ENCODE data around the gene CD2BP2. TPM values are rescaled to one million over a fixed set of nuclear protein-coding genes. Genes with fewer than 3 reads are reported as not detected.
"Not testable (repeated sequence)": the region's sequence is repeated elsewhere in the genome, so short reads cannot be mapped to it uniquely, and the experiment has no call there.

CD2BP2 gene
- total and polyA plus RNA-seq, 2 experiments from 2014 or later: 41.0 to 45.1 TPM

DNA sequence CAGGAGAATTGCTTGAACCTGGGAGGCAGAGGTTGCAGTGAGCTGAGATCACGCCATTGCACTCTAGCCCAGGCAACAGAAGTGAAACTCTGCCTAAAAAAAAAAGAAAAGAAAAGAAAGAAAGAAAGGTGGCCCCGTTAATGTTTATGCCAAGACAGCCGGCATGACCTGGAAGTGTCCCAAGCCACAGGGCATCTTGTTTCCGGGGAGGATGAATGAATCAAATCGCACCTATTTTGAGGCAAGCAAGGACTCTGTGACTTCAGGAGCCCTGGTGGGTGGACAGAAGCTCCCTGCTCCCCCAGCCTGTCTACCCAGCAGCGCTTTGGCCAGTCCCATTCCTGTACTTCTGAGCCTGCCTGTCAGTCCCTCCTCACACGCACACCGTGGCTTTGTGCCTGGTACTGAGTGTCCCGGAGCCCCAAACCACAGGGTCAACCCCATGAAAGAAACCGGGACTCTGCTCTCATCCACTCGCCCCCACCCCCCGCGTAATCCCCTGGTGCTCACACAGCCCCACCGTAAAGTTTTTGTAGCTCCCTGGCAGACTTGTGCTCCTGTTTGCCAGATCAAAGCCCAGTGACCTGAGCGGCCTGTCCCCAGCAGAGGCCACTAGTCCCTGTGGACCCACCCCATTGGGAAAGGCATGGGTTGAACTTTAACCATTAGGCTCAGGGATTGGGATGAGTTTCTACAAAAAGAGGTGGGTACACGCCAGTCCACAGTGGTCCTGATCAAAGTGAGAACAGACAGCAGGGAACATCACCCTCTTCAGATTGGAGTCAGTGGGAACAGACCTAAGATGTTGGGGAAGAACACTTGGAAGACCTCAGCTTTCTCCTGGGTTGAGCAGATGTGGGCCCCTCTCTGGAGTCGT is 19.3 kb downstream of the CD2BP2 start:
- Histone ChIP-seq H3K4me1 (ENCODE audit: insufficient read depth) (peaks cover 5% of the 10 kb centered on the region), H3K27ac (peak overlapping the region; percentile 97), H3K4me2 (peak overlapping the region; percentile 77), H3K9me2 (replicated peaks; ENCODE audit: insufficient read depth) (no peaks in the 10 kb centered on the region), H3K36me3 (replicated peaks; ENCODE audit: insufficient read depth, low read depth) (no peaks in the 10 kb centered on the region), H2AFZ (peak overlapping the region; percentile 52), H3K79me2 (peaks cover 18% of the 10 kb centered on the region), H3K4me3 (peak overlapping the region; percentile 21), H3K27me3 (no peaks in the 10 kb centered on the region), H4K20me1 (ENCODE audit: insufficient read depth, poor library complexity, severe bottlenecking) (peaks cover 4% of the 10 kb centered on the region), H3K9me3 (ENCODE audit: low read depth) (no peaks in the 10 kb centered on the region)
- DNase-seq (ENCODE audit: low spot score): peak; percentile 37
- no peak for TF ChIP-seq EZH2 (IDR thresholded peaks at IDR 0.05; ENCODE audit: borderline replicate concordance)
- no peak for TF ChIP-seq EZH2phosphoT487 (IDR thresholded peaks at IDR 0.05; ENCODE audit: low read depth, severe bottlenecking, unreplicated experiment)
- TF ChIP-seq, protein P1, sequence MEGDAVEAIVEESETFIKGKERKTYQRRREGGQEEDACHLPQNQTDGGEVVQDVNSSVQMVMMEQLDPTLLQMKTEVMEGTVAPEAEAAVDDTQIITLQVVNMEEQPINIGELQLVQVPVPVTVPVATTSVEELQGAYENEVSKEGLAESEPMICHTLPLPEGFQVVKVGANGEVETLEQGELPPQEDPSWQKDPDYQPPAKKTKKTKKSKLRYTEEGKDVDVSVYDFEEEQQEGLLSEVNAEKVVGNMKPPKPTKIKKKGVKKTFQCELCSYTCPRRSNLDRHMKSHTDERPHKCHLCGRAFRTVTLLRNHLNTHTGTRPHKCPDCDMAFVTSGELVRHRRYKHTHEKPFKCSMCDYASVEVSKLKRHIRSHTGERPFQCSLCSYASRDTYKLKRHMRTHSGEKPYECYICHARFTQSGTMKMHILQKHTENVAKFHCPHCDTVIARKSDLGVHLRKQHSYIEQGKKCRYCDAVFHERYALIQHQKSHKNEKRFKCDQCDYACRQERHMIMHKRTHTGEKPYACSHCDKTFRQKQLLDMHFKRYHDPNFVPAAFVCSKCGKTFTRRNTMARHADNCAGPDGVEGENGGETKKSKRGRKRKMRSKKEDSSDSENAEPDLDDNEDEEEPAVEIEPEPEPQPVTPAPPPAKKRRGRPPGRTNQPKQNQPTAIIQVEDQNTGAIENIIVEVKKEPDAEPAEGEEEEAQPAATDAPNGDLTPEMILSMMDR (IDR thresholded peaks at IDR 0.05; ENCODE audit: poor library complexity): no peak
- WGBS (ENCODE audit: low lambda C conversion rate, missing lambda C conversion rate): 61% methylated on average over 16 of the region's 17 CpGs

DNA sequence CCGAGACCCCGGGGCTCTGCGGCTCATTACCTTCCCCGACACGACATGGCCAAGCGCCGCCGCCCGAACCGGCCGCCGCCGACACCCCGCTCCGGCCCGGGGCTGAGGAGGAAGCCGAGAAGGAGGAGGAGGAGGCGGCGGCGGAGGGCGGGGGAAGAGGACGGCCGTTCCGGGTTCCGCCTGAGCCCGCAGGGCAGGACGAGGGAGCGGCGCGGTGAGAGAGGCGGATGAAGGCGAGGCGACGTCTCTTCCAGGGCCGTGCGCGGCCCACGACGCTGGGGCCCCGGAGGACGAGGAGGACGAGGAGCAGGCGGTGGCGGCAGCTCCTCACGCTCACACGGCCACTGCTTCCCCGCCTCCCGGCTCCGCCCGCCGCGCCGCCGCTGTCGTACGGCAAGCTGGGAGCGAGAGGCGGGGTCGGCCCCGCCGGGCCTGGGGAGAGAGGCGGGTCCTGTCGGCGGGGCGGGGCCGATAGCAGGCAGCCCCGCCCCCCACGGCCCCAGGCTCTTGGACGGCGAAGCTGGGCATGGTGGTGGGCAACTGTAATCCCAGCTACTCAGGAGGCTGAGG is 20.0 kb downstream of the CD2BP2 start:
- peak overlapping the region; percentile 52 for H2AFZ ChIP-seq
- H3K4me2 ChIP-seq: peak overlapping the region; percentile 77
- not testable (repeated sequence) for H3K9me3 ChIP-seq (ENCODE audit: low read depth); H3K27me3 ChIP-seq; H3K36me3 ChIP-seq (replicated peaks; ENCODE audit: insufficient read depth, low read depth); H3K9me2 ChIP-seq (replicated peaks; ENCODE audit: insufficient read depth); H3K4me1 ChIP-seq (ENCODE audit: insufficient read depth)
- H4K20me1 ChIP-seq (ENCODE audit: insufficient read depth, poor library complexity, severe bottlenecking): peaks cover 10% of the 10 kb centered on the region
- WGBS (ENCODE audit: low lambda C conversion rate, missing lambda C conversion rate): 1% methylated on average over 11 of the region's 70 CpGs
- peaks cover 25% of the 10 kb centered on the region for H3K79me2 ChIP-seq
- peak; percentile 91 for DNase-seq (ENCODE audit: low spot score)
- H3K27ac ChIP-seq: peak overlapping the region; percentile 97
- H3K4me3 ChIP-seq: peak overlapping the region; percentile 63

DNA sequence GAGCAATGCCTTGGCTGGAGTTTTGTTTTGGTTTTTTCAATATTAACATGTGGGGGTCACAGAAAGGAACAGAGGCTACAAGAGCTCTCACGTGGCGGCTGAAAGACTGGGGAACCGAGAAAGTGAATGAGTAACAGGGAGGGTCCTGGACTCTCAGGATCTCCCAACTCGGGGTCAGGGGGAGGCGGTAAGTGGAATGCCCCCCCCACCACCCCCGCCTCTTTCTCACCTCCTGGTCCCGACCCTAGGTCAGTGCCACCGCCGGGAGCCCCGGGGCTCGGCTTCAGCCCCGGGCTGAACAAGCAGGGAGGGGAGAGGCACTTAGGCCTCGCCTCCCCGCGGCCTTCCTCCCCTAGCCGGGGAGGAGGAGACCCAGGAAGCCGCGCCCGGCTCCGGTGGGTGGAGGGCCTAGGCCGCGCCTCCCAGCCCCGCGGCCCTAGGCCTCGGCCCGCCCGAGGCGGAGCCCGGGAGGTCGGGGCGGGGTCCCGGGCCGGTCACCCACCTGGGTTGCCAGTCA is 20.6 kb downstream of the CD2BP2 start:
- not testable (repeated sequence) for H2AFZ ChIP-seq; H3K36me3 ChIP-seq (replicated peaks; ENCODE audit: insufficient read depth, low read depth); H3K9me2 ChIP-seq (replicated peaks; ENCODE audit: insufficient read depth); H3K4me1 ChIP-seq (ENCODE audit: insufficient read depth); H3K27me3 ChIP-seq; H3K9me3 ChIP-seq (ENCODE audit: low read depth)
- peak; percentile 89 for DNase-seq (ENCODE audit: low spot score)
- Histone ChIP-seq H3K79me2 (peaks cover 31% of the 10 kb centered on the region), H3K4me2 (peak overlapping the region; percentile 77), H4K20me1 (ENCODE audit: insufficient read depth, poor library complexity, severe bottlenecking) (peaks cover 11% of the 10 kb centered on the region), H3K4me3 (peak overlapping the region; percentile 63), H3K27ac (peak overlapping the region; percentile 97)
- under 1% methylated on average over 20 of the region's 33 CpGs for WGBS (ENCODE audit: low lambda C conversion rate, missing lambda C conversion rate)

DNA sequence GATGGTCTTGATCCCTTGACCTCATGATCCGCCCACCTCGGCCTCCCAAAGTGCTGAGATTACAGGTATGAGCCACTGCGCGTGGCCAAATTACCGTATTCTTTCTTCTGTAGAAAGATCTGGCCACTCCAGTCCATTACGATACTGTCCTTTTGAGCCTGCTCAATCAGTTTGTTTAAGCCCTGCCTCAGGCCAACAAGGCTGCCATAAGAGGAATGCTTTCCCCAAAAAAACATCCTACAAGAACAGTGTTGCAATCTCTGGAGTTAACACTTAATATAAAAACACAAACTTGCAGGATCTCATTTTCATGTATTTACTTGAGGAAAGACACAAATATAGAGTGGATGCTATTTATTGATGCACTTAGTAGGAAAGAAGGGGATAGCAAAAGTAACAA is 30.9 kb downstream of the CD2BP2 start:
- not testable (repeated sequence) for H3K9me2 ChIP-seq (replicated peaks; ENCODE audit: insufficient read depth); H3K9me3 ChIP-seq (ENCODE audit: low read depth); H2AFZ ChIP-seq; H3K4me3 ChIP-seq; DNase-seq (ENCODE audit: low spot score); H3K27me3 ChIP-seq; H3K27ac ChIP-seq; H3K36me3 ChIP-seq (replicated peaks; ENCODE audit: insufficient read depth, low read depth); H3K4me2 ChIP-seq; H3K4me1 ChIP-seq (ENCODE audit: insufficient read depth)
- 91% methylated on average over 6 of the region's 6 CpGs for WGBS (ENCODE audit: low lambda C conversion rate, missing lambda C conversion rate)
- H4K20me1 ChIP-seq (ENCODE audit: insufficient read depth, poor library complexity, severe bottlenecking): peaks cover 28% of the 10 kb centered on the region
- peaks cover 52% of the 10 kb centered on the region for H3K79me2 ChIP-seq

DNA sequence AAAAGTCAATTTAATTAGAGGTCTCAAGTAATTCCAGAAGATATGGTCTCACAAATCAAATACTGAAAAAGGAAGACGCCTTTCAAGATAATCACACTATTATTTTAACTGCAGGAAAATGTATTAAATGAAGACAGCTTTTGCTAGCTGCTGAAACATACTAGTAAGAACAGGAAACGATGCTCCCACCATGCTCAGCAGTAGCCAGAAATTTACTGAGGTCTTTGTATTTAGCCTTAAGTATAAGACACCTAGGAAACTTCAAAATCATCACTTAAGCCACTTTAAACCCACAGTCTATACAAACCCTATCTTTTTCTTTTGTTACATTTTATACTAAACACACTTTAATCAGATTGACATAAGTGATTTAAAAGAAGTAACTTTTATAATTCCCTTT is 36.5 kb downstream of the CD2BP2 start:
- H3K4me3 ChIP-seq: not testable (repeated sequence)

DNA sequence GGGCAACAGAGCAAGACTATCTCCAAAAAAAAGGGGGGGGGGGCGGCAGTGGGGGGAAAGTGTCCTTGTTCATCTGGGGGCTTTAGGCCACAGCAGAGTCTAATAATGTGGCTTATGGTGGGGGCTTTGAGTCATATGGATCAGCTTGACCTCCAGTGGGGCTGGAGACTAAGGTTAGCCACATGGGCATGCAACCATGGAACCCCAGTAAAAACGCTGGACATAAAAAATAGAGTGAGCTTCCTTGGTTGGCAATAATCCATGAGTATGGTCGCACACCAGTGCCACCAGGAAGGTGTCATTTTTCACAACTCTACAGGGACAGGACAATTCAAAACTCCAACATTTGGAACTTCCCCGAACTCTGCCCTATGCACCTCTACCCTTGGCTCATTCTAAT is 44.2 kb downstream of the CD2BP2 start:
- not testable (repeated sequence) for H3K36me3 ChIP-seq (replicated peaks; ENCODE audit: insufficient read depth, low read depth); H3K9me3 ChIP-seq (ENCODE audit: low read depth); H2AFZ ChIP-seq; H3K27ac ChIP-seq; H3K9me2 ChIP-seq (replicated peaks; ENCODE audit: insufficient read depth); H3K4me3 ChIP-seq; H3K4me2 ChIP-seq; H3K27me3 ChIP-seq; H3K4me1 ChIP-seq (ENCODE audit: insufficient read depth); DNase-seq (ENCODE audit: low spot score)
- WGBS (ENCODE audit: low lambda C conversion rate, missing lambda C conversion rate): 95% methylated on average over 3 of the region's 4 CpGs
- Histone ChIP-seq H3K79me2 (peaks cover 20% of the 10 kb centered on the region), H4K20me1 (ENCODE audit: insufficient read depth, poor library complexity, severe bottlenecking) (peaks cover 13% of the 10 kb centered on the region)

More for the DNA sequence above, 36.5 kb downstream of the CD2BP2 start:
- not testable (repeated sequence) for H3K36me3 ChIP-seq (replicated peaks; ENCODE audit: insufficient read depth, low read depth); DNase-seq (ENCODE audit: low spot score); H3K27me3 ChIP-seq; H2AFZ ChIP-seq; H3K9me2 ChIP-seq (replicated peaks; ENCODE audit: insufficient read depth); H3K4me1 ChIP-seq (ENCODE audit: insufficient read depth); H3K9me3 ChIP-seq (ENCODE audit: low read depth); H3K27ac ChIP-seq; H3K4me2 ChIP-seq
- Histone ChIP-seq H3K79me2 (peaks cover 54% of the 10 kb centered on the region), H4K20me1 (ENCODE audit: insufficient read depth, poor library complexity, severe bottlenecking) (peaks cover 26% of the 10 kb centered on the region)
- WGBS (ENCODE audit: low lambda C conversion rate, missing lambda C conversion rate): 90% methylated on average over 2 of the region's 2 CpGs

DNA sequence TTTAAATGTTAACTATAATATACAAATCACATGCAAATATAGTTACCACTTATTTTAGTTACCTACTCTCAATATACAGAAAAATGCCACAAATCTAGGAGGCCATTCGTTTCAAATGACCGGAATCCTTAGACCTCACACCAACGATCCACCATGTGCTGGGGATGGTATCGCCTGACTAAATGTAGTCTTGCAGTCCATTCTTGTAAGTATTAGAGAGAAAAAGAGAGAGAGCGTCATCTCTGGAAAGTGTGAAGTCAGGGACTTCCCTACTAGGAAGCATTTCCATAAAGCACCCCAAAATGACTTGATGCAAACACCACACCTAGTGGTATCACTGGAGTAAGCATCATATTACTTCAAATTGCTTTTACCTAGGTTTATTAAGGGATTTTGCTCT is 45.9 kb downstream of the CD2BP2 start:
- H3K9me3 ChIP-seq (ENCODE audit: low read depth); H3K36me3 ChIP-seq (replicated peaks; ENCODE audit: insufficient read depth, low read depth); H3K27ac ChIP-seq; H3K9me2 ChIP-seq (replicated peaks; ENCODE audit: insufficient read depth); H3K4me3 ChIP-seq; DNase-seq (ENCODE audit: low spot score); H3K4me1 ChIP-seq (ENCODE audit: insufficient read depth); H3K27me3 ChIP-seq; H3K4me2 ChIP-seq; H2AFZ ChIP-seq: not testable (repeated sequence)
- Histone ChIP-seq H3K79me2 (peaks cover 14% of the 10 kb centered on the region), H4K20me1 (ENCODE audit: insufficient read depth, poor library complexity, severe bottlenecking) (peaks cover 12% of the 10 kb centered on the region)
- WGBS (ENCODE audit: low lambda C conversion rate, missing lambda C conversion rate): 94% methylated on average over 5 of the region's 5 CpGs
